H1 (cell line): ENCODE results near the gene CCDC14. TPM values are rescaled to one million over a fixed set of nuclear protein-coding genes. Genes with fewer than 3 reads are reported as not detected.

Experiments
- ATF3 ChIP-seq: IDR thresholded peaks from 2 replicates; pipeline ENCODE4 v1.6.1; 2011; ENCODE audit warnings: low read depth, mild to moderate bottlenecking, low read length; ENCODE audit not compliant: insufficient read depth
- BCL11A ChIP-seq, 2 experiments: IDR thresholded peaks; one replicate each; pipeline ENCODE4 v1.6.1; 2011; ENCODE audit warnings: low read depth in 2 of 2, low read length in 2 of 2, mild to moderate bottlenecking in 2 of 2
- CHD7 ChIP-seq: fragments of 300-600 bp; sonication (generic); IDR thresholded peaks from 2 replicates; pipeline ENCODE4 v1.7.1; 2012; ENCODE audit warnings: low read length, moderate library complexity, mild to moderate bottlenecking, inconsistent platforms; ENCODE audit not compliant: insufficient replicate concordance
- CREB1 ChIP-seq: IDR thresholded peaks from 2 replicates; pipeline ENCODE4 v1.6.1; 2012; ENCODE audit warnings: inconsistent platforms
- FOSL1 ChIP-seq: IDR thresholded peaks from 2 replicates; pipeline ENCODE4 v1.6.1; 2011; ENCODE audit warnings: mild to moderate bottlenecking, low read depth, low read length, moderate library complexity; ENCODE audit not compliant: insufficient read depth
- HDAC2 ChIP-seq, 2 experiments: fragments of 300-600 bp in 1 of 2; sonication (generic) in 1 of 2; IDR thresholded peaks; 2 replicates each; pipeline ENCODE4 v1.6.1; 2011 to 2012; ENCODE audit warnings: low read depth in 2 of 2, low read length in 2 of 2, mild to moderate bottlenecking in 2 of 2, moderate library complexity in 2 of 2, borderline replicate concordance in 1 of 2, inconsistent platforms in 1 of 2
- KDM4A ChIP-seq: IDR thresholded peaks from one replicate; pipeline ENCODE4 v1.7.1; 2012; ENCODE audit warnings: low read depth, mild to moderate bottlenecking, moderate library complexity, low read length, inconsistent platforms; ENCODE audit not compliant: severe bottlenecking
- POLR2A ChIP-seq, 2 experiments: IDR thresholded peaks; 1 replicate in 1 of 2; 2 replicates in 1 of 2; pipeline ENCODE4 v1.6.1; 2011; ENCODE audit warnings: low read depth in 2 of 2, low read length in 2 of 2, mild to moderate bottlenecking in 2 of 2; ENCODE audit errors: control extremely low read depth in 1 of 2
- SUZ12 ChIP-seq: fragments of 200-600 bp; sonication (generic); IDR thresholded peaks from 2 replicates; pipeline ENCODE4 v1.6.1; 2012; ENCODE audit warnings: mild to moderate bottlenecking, inconsistent platforms, low read length, moderate library complexity, mixed read lengths
- polyA plus RNA-seq, 7 experiments: library from polyadenylated mRNA; depleted of rRNA in 3 of 7; stranded (reverse) in 5 of 7; unstranded in 2 of 7; fragments of >200 nt in 5 of 7; fragments of 200-250 nt in 2 of 7; gene quantifications; 1 replicate in 5 of 7; 2 replicates in 1 of 7; 4 replicates in 1 of 7; pipeline versions ENCODE4 v1.2.1 to v1.2.3, GENCODE V29; 2011 to 2013; ENCODE audit warnings: missing spikeins in 2 of 7, mixed read lengths in 2 of 7
- total RNA-seq: library from RNA; stranded (reverse); fragmentation: NEBNext Ultra II Directional; extraction: Animal tissue kit (Norgen Biotek cat#: 25700); gene quantifications from 2 replicates; pipeline ENCODE4 v1.2.1, GENCODE V29; 2021

The CCDC14 gene
- total and polyA plus RNA-seq, 2 of the 8 experiments (the other 6 are each of a cell fraction or from before 2014, with no cell fraction given), result 53.6 to 95.7 TPM

- TF ChIP-seq CHD7 (no peak), CREB1 (no peak), SUZ12 (no peak), POLR2A (IDR thresholded peaks at IDR 0.05; ENCODE audit: control extremely low read depth in 1 of 2, low read depth in 2 of 2, low read length in 2 of 2) (no peak), ATF3 (no peak), FOSL1 (no peak), BCL11A (IDR thresholded peaks at IDR 0.05; ENCODE audit: low read depth in 2 of 2, low read length in 2 of 2) (no peak), KDM4A (no peak), HDAC2 (IDR thresholded peaks at IDR 0.05; ENCODE audit: borderline replicate concordance in 1 of 2, low read depth in 2 of 2, low read length in 2 of 2) (no peak)
Measured at GRCh38 chr3:123941542-123941941, 19.5 kb downstream of the CCDC14 start (continued).
